ENCODE results near the gene PKDREJ.

- TF ChIP-seq CTCF (IDR thresholded peaks at IDR 0.05) (no peak), POLR2A (IDR thresholded peaks at IDR 0.05) (no peak)
These were observed 45.3 kb upstream of the PKDREJ start for GRCh38 chr22:46308283-46308988.

Measured in stomach (tissue), 4 donors.